Activated T-cell treated with anti-CD3 and anti-CD28 coated beads for 1 hour (primary cell): Measurements from ENCODE around the gene SEPHS1.
"Not testable (repeated sequence)": the region's sequence is repeated elsewhere in the genome, so short reads cannot be mapped to it uniquely, and the experiment has no call there.

Source experiments
- DNase-seq: peaks from one replicate; pipeline ENCODE4 v3.0.0-alpha.2; 2020; ENCODE audit warnings: low read depth

The SEPHS1 gene

GRCh38 chr10:13360587-13360986 lies 12.5 kb upstream of the SEPHS1 start:
- DNase-seq, result no peak

DNA sequence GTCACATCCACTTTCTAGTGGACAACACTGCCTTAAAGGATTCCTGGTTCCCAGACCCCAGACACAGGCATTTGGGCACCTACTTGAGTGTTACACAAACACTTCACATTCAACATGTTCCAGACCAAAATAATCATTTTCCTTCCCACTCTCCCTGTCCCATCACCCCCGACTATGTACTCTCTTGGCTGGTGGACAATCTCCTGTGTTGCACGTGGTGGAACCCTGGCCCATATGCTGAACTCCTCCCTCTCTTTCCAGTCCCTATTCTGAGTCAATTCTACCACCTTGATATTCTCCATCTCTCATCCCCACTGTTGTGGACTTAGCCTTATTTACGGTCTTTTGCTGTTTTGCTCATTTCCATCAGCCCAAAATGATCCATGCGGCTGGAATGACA lies 8.3 kb upstream of the SEPHS1 start:
- no peak for DNase-seq

GRCh38 chr10:13354783-13355182 lies 6.7 kb upstream of the SEPHS1 start:
- DNase-seq, result no peak

GRCh38 chr10:13352519-13352918 lies 4.4 kb upstream of the SEPHS1 start:
- no peak for DNase-seq

DNA sequence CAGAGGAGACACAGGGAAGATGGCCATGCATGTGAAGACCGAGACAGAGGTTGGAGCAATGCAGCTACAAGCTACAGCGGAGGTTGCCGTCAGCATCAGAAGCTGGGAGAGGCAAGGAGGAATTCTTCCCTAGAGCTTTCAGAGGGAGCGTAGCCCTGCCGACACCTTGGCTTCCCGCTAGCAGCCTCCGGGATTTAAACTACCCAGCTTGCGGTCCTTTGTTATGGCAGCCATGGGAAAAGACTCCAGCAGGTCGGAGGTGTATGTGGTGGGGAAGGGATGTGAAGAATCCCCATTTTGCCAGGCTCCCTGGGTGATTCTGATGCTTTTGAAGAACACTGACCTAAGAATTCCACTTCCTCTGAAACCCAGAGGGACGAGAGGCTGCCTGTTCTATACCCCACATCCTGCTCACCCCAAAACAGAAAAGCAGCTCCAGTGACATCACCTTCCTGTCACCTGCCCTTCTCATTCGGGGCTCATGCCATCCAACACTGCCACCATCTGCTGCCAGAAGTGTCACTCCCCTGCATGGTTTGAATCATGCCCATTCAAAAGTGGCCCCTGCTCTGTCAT lies 3.3 kb upstream of the SEPHS1 start:
- DNase-seq, result no peak

GRCh38 chr10:13349463-13350274 lies 1.6 kb upstream of the SEPHS1 start:
- DNase-seq, result no peak

GRCh38 chr10:13347500-13348156 lies 465 bp downstream of the SEPHS1 start:
- DNase-seq, result peak; percentile 72

- DNase-seq, result no peak
These were observed 1.0 kb downstream of the SEPHS1 start for GRCh38 chr10:13347043-13347499.

DNA sequence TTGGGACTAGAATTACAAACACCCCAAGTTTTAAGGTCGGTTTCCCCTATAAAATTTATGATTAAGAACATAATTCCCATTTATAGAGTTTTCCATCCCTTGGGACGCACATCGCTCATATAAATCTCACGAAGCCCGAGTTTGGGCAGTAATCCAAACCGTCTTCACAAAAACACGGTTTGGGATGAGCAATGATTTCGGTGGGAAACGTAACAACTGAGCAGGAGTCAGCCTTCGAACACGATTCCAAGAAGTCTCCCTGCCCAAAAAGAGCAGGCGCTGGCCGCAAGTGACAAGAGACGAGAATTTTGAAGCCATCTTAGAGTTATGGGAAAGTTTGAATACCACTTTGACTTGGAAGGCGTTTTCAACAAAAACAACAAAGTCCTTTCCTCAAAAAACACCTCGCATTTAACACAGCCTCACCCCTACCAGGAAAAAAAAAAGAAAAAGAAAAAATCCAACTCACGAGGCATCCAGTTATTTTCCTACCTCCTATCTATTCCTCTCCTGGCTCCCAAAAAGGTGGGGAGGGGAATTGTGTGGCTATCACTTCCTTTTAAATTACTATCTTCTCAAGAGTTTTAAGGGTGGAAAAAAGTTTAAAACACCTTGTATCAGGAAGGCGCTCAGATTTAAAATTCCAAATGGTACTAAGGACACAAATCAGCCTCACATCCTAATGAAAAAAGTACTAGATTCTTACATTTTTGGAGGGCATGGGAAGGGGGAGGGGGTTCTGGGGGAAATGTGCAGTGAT lies 1.6 kb downstream of the SEPHS1 start:
- DNase-seq, result no peak

GRCh38 chr10:13340626-13341376 lies 7.3 kb downstream of the SEPHS1 start:
- DNase-seq, result no peak

DNA sequence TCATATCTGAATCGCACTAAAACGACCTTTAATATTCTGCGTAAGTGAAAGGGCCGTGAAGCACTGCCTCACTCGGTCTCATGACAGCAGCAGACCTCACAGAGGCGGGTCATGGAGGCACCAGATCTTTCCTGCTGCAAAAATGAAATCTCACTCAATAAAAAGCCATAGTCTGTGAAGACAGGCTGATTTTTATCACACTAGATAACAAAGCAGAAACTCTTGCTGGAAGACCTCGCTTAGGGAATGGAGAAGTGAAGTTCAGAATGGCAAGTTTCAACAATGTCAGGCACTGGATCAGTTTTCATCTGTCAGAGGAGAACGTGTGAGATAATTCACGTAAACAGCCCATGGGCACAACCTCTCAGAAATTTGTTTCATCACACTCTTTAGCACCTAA lies 8.0 kb downstream of the SEPHS1 start:
- no peak for DNase-seq

GRCh38 chr10:13338390-13339110 lies 9.5 kb downstream of the SEPHS1 start:
- no peak for DNase-seq

DNA sequence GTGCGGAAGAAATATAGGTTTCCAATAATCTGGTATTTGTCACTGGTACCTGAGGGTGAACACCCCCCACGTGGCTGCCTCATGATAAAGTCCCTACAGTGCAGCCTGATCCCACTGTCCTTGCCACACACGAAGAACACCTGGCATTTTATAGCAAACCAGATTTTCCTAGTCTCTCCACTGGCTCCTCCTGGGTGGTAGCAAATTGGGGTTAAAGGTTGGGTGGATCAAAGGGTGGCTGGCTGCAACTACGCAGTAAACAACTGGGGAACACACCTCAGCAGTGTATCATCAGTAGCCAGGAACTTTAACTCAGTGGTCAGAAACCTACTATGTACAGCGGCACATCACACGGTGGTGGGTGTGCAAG lies 10.3 kb downstream of the SEPHS1 start:
- DNase-seq, result no peak

- DNase-seq, result no peak
These were observed 10.8 kb downstream of the SEPHS1 start for GRCh38 chr10:13337128-13337826.

GRCh38 chr10:13335881-13336280 lies 12.2 kb downstream of the SEPHS1 start:
- no peak for DNase-seq

- DNase-seq, result no peak
These were observed 13.5 kb downstream of the SEPHS1 start for GRCh38 chr10:13334556-13334955.

DNA sequence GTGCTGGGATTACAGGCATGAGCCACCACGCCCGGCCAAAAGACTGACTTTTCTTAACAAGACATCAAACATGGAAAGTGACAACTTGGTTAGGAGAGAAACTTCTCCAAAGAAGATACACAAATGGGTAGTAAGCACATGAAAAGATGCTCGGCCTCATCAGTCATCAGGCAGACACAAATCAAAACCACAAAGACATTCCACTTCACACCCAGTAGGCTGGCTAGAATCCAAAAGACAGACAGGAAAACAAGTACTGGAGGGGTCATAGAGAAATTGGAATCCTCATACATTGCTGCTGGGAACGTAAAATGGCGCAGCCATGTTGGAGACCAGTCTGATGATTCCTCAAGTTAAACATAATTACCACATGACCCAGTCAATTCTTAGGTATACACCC lies 16.4 kb downstream of the SEPHS1 start:
- no peak for DNase-seq

DNA sequence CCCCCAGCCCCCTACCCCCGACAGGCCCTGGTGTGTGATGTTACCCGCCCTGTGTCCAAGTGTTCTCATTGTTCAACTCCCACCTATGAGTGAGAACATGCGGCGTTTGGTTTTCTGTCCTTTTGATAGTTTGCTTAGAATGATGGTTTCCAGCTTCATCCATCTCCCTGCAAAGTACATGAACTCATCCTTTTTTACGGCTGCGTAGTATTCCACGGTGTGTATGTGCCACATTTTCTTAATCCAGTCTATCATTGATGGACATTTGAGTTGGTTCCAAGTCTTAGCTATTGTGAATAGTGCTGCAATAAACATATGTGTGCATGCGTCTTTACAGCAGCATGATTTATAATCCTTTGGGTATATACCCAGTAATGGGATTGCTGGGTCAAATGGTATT lies 17.1 kb downstream of the SEPHS1 start:
- not testable (repeated sequence) for DNase-seq

GRCh38 chr10:13329565-13329964 lies 18.5 kb downstream of the SEPHS1 start:
- no peak for DNase-seq

DNA sequence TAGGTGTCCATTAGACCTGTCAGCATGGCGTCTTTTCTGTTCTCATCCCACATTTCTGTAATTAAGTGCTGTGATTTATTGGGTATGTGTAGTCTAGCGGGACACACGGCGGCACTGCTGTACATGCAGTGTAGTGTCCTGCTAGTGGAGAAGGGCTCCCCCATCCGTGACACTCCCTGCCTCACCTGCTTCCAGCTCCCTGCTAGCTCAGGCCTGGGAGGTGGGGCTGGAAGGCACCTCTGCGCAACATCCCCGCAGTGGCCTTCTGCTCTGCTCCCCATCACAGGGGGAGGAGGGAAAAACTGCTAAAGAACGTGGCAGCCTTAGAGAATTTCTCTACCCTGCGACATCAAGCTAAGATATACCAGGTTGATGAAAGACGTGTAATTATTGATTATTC lies 19.5 kb downstream of the SEPHS1 start:
- DNase-seq, result no peak

- no peak for DNase-seq
These were observed 20.0 kb downstream of the SEPHS1 start for GRCh38 chr10:13328126-13328525.
